Breast epithelium (tissue), 4 donors: Measurements from ENCODE around the gene TFCP2. TPM values are rescaled to one million over a fixed set of nuclear protein-coding genes. Genes with fewer than 3 reads are reported as not detected.

Experiments
- DNase-seq, 2 donors: peaks; one replicate each; pipeline ENCODE4 v3.0.0-alpha.2; 2019; ENCODE audit warnings: low spot score in 2 of 2
- H3K27ac ChIP-seq, 2 donors: fragments of 200-600 bp; sonication (generic) in 1 of 2; one replicate each; pipeline ENCODE4 v1.5.1; 2016 to 2019; ENCODE audit warnings: mild to moderate bottlenecking in 1 of 2
- H3K27me3 ChIP-seq, 2 donors: fragments of 200-600 bp; sonication (generic) in 1 of 2; one replicate each; pipeline versions ENCODE4 v1.5.1 to v1.6.0; 2017 to 2019; ENCODE audit warnings: control low read depth in 1 of 2, mild to moderate bottlenecking in 1 of 2
- H3K36me3 ChIP-seq: fragments of 200-600 bp; one replicate; pipeline ENCODE4 v1.5.1; 2019
- H3K4me1 ChIP-seq, 2 donors: fragments of 200-600 bp; sonication (generic); one replicate each; pipeline ENCODE4 v1.5.1; 2016 to 2019; ENCODE audit warnings: control low read depth in 1 of 2
- H3K4me3 ChIP-seq, 3 donors: fragments of 200-600 bp; sonication (generic); 1 replicate in 2 of 3; 2 replicates in 1 of 3; pipeline ENCODE4 v1.5.1; 2016 to 2019; ENCODE audit warnings: mild to moderate bottlenecking in 3 of 3, moderate library complexity in 2 of 3
- H3K9me3 ChIP-seq, 2 donors: fragments of 200-600 bp; sonication (generic) in 1 of 2; one replicate each; pipeline ENCODE4 v1.5.1; 2016 to 2019; ENCODE audit warnings: control low read depth in 1 of 2
- POLR2A ChIP-seq: fragments of 450-650 bp; IDR thresholded peaks from one replicate; pipeline ENCODE4 v1.6.1; 2016; ENCODE audit warnings: antibody characterized with exemption, mild to moderate bottlenecking, moderate library complexity
- POLR2AphosphoS5 ChIP-seq, 3 donors: sonication (generic); formaldehyde crosslinking; IDR thresholded peaks; one replicate each; pipeline ENCODE4 v1.6.1; 2017; ENCODE audit warnings: antibody characterized with exemption in 3 of 3
- intact Hi-C: fragments of 100-400 bp; cut with DNase I; formaldehyde crosslinking; loops from one replicate; pipeline ENCODE4 v1.15.1; 2023; ENCODE audit warnings: low total_unique reads
- total RNA-seq, 3 donors: library from RNA; depleted of rRNA; stranded (reverse); fragments of >200 nt; gene quantifications; one replicate each; pipeline ENCODE4 v1.1.0, GENCODE V29; 2016
- TF ChIP-seq, protein P1 (sequence below), 3 donors: fragments of 450-650 bp; IDR thresholded peaks; one replicate each; pipeline ENCODE4 v1.5.1; 2016 to 2017; ENCODE audit warnings: antibody characterized with exemption in 3 of 3, mild to moderate bottlenecking in 3 of 3, moderate library complexity in 3 of 3

The TFCP2 gene
- total RNA-seq, 3 donors from 2014 or later: 14.6 to 22.1 (median 16.4) TPM

DNA sequence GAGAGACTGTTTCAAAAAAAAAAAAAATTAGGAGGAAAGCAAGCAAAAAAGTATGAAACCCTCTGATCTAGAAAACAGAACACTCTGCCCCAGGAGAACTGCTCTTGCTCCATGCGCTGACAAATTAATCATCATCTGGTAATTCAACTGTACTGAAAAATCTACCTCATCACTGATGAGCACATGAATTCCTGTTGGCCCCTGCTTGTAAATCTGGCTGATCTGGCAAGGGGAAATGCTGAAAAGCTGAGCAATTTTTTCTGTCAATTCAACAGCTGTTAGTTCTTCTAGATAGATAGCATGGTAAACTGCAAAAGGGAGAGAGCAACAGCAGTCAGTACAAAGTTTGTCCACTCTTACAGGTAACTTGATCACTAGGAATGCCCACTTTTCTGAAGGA lies 74.3 kb downstream of the TFCP2 start:
- Histone ChIP-seq H3K27ac (no peak overlapping the region), H3K27me3 (no peaks in the 10 kb centered on the region), H3K9me3 (no peaks in the 10 kb centered on the region), H3K4me3 (no peak overlapping the region), H3K36me3 (peaks cover 14% of the 10 kb centered on the region), H3K4me1 (no peaks in the 10 kb centered on the region)
- no peak for DNase-seq
- intact Hi-C loops: no loop called here
- TF ChIP-seq, protein P1, sequence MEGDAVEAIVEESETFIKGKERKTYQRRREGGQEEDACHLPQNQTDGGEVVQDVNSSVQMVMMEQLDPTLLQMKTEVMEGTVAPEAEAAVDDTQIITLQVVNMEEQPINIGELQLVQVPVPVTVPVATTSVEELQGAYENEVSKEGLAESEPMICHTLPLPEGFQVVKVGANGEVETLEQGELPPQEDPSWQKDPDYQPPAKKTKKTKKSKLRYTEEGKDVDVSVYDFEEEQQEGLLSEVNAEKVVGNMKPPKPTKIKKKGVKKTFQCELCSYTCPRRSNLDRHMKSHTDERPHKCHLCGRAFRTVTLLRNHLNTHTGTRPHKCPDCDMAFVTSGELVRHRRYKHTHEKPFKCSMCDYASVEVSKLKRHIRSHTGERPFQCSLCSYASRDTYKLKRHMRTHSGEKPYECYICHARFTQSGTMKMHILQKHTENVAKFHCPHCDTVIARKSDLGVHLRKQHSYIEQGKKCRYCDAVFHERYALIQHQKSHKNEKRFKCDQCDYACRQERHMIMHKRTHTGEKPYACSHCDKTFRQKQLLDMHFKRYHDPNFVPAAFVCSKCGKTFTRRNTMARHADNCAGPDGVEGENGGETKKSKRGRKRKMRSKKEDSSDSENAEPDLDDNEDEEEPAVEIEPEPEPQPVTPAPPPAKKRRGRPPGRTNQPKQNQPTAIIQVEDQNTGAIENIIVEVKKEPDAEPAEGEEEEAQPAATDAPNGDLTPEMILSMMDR (IDR thresholded peaks at IDR 0.05): no peak
- TF ChIP-seq POLR2A: no peak

DNA sequence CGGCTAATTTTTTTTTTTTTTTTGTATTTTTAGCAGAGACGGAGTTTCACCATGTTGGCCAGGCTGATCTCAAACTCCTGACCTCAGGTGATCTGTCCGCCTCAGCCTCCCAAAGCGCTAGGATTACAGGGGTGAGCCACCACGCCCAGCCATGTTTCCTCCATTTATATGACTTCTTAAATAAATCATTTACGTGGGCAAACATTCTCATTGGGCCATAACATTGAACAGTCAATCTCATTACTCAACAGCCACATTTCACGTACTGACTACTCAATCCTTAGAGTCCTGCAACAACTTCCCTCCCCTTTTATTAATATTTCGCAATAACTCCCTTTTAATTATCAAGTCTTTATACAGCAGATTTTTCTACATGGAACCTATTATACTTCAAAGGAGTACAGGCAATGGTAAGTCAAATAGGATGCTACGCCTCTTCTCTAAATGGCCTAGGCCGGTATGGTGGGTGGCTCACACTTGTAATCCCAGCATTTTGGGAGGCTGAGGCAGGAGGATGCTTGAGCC lies 82.2 kb downstream of the TFCP2 start:
- intact Hi-C loops: no loop called here
- TF ChIP-seq POLR2AphosphoS5 (IDR thresholded peaks at IDR 0.05): no peak
- TF ChIP-seq, protein P1 (IDR thresholded peaks at IDR 0.05): no peak
- TF ChIP-seq POLR2A: no peak
- Histone ChIP-seq H3K4me1 (no peaks in the 10 kb centered on the region), H3K4me3 (no peak overlapping the region), H3K36me3 (peaks cover 6% of the 10 kb centered on the region), H3K27ac (no peak overlapping the region), H3K27me3 (no peaks in the 10 kb centered on the region), H3K9me3 (no peaks in the 10 kb centered on the region)
- no peak for DNase-seq

DNA sequence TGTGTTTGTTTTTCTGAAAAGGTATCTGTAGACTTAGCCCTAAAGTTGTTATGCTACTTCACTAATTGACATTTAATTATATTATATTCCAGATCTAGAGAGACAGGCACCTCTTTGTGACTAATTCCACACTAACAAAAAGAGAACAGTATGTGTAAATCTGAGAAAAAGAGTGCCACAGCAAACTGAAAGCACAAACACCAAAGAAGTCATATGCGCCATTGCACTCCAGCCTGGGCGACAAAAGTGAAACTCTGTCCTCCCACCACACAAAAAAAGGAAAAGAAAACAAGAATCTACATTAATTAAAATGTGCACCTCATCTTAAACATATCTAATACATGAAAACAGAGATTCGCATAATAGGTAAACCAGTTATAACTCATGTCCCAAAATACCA lies 85.1 kb downstream of the TFCP2 start:
- H3K4me1 ChIP-seq: no peaks in the 10 kb centered on the region
- intact Hi-C loops: no loop called here
- H3K9me3 ChIP-seq: no peaks in the 10 kb centered on the region
- no peak overlapping the region for H3K4me3 ChIP-seq
- no peak for TF ChIP-seq POLR2A
- no peaks in the 10 kb centered on the region for H3K27me3 ChIP-seq
- H3K36me3 ChIP-seq: no peaks in the 10 kb centered on the region
- DNase-seq: no peak
- no peak overlapping the region for H3K27ac ChIP-seq

DNA sequence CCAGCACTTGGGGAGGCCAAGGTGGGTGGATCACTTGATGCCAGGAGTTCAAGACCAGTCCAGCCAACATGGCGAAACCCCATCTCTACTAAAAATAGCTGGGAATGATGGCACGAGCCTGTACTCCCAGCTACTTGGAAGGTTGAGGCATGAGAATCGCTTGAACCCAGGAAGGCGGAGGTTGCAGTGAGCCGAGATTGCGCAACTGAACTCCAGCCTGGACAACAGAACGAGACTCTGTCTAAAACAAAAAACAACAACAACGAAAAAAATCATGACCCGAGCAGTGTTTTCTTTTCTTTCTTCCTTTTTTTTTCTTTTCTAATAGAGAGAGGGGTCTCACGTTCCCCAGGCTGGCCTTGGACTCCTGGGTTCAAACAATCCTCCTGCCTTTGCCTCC lies 86.0 kb downstream of the TFCP2 start:
- H3K27ac ChIP-seq: no peak overlapping the region
- no peak for DNase-seq
- no peaks in the 10 kb centered on the region for H3K9me3 ChIP-seq
- H3K4me1 ChIP-seq: peaks cover 0 to 4% of the 10 kb centered on the region in 2 donors
- intact Hi-C loops: no loop called here
- no peaks in the 10 kb centered on the region for H3K27me3 ChIP-seq
- H3K36me3 ChIP-seq: no peaks in the 10 kb centered on the region
- no peak overlapping the region for H3K4me3 ChIP-seq
- TF ChIP-seq POLR2AphosphoS5 (IDR thresholded peaks at IDR 0.05) (no peak), POLR2A (no peak)
- TF ChIP-seq, protein P1 (IDR thresholded peaks at IDR 0.05): no peak

DNA sequence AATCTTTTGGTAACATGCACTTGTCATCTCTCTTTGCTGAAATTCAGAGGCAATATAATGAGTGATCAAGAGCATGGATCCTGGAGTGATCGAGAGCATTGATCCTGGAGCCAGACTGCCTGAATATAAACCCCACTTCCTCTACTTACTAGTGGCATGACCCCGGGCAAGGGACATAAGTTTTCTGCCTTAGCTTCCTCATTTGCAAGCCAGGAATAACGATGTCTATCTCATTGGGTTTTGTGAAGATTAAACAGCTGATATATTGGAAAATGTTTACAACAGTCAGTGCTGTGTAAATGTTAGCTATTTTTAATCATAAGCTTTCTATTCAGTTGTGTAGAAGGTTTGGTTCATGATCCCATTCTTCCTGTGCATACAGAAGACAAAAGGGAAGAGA lies 87.2 kb downstream of the TFCP2 start:
- H3K36me3 ChIP-seq: no peaks in the 10 kb centered on the region
- intact Hi-C loops: no loop called here
- no peaks in the 10 kb centered on the region for H3K9me3 ChIP-seq
- TF ChIP-seq POLR2A (no peak), POLR2AphosphoS5 (IDR thresholded peaks at IDR 0.05) (no peak)
- TF ChIP-seq, protein P1 (IDR thresholded peaks at IDR 0.05): no peak
- no peak for DNase-seq
- peaks cover 0 to 4% of the 10 kb centered on the region in 2 donors for H3K4me1 ChIP-seq
- H3K27me3 ChIP-seq: no peaks in the 10 kb centered on the region
- H3K27ac ChIP-seq: peak overlapping the region in 1 of 2 donors; percentile 10
- no peak overlapping the region for H3K4me3 ChIP-seq
